Thyroid gland (tissue), 4 donors: ENCODE data around the gene PPM1L. TPM values are rescaled to one million over a fixed set of nuclear protein-coding genes. Genes with fewer than 3 reads are reported as not detected.
A peak's percentile ranks its signal among the peaks of the same experiment; 100 is the strongest.

Experiments used
- DNase-seq, 2 donors: peaks; one replicate each; pipeline ENCODE4 v3.0.0-alpha.2; 2019
- H3K27ac ChIP-seq, 3 donors: fragments of 200-600 bp; sonication (generic); 1 replicate in 2 of 3; 2 replicates in 1 of 3; pipeline ENCODE4 v1.5.1; 2016 to 2019; ENCODE audit warnings: mild to moderate bottlenecking in 1 of 3, moderate library complexity in 1 of 3
- H3K27me3 ChIP-seq: fragments of 200-600 bp; sonication (generic); one replicate; pipeline ENCODE4 v1.5.1; 2019
- H3K36me3 ChIP-seq, 2 donors: fragments of 200-600 bp; sonication (generic); one replicate each; pipeline ENCODE4 v1.5.1; 2016 to 2019
- H3K4me1 ChIP-seq, 2 donors: fragments of 200-600 bp; sonication (generic); one replicate each; pipeline ENCODE4 v1.5.1; 2017 to 2019
- H3K4me3 ChIP-seq, 3 donors: fragments of 200-600 bp; sonication (generic); replicated peaks in 1 of 3; 1 replicate in 2 of 3; 2 replicates in 1 of 3; pipeline ENCODE4 v1.5.1; 2016; ENCODE audit warnings: mild to moderate bottlenecking in 1 of 3
- H3K9me3 ChIP-seq: fragments of 200-600 bp; sonication (generic); one replicate; pipeline ENCODE4 v1.5.1; 2017
- POLR2A ChIP-seq, 2 donors: fragments of 450-650 bp; IDR thresholded peaks; one replicate each; pipeline ENCODE4 v1.6.1; 2017; ENCODE audit warnings: antibody characterized with exemption in 2 of 2, mild to moderate bottlenecking in 2 of 2, moderate library complexity in 1 of 2
- WGBS, 2 donors: methylation state at CpG; one replicate each; pipeline ENCODE4 v1.1.5; 2017; 5-methylcytosine and 5-hydroxymethylcytosine counted together
- intact Hi-C: fragments of 100-400 bp; cut with DNase I; formaldehyde crosslinking; loops from one replicate; pipeline ENCODE4 v1.15.1; 2023
- total RNA-seq, 4 donors: library from RNA; depleted of rRNA; stranded (reverse); fragments of >200 nt; gene quantifications; one replicate each; pipeline ENCODE4 v1.2.3, GENCODE V29; 2016
- TF ChIP-seq, protein P1 (sequence below), 6 experiments: fragments of 200-600 bp in 3 of 6; fragments of 450-650 bp in 3 of 6; sonication (generic) in 3 of 6; IDR thresholded peaks; one replicate each; pipeline ENCODE4 v1.5.1; 2016 to 2019; ENCODE audit warnings: antibody characterized with exemption in 6 of 6, mild to moderate bottlenecking in 2 of 6, inconsistent platforms in 1 of 6, moderate library complexity in 1 of 6

The PPM1L gene
- total RNA-seq, 4 donors from 2014 or later, result 47.2 to 77.4 (median 50.4) TPM

DNA sequence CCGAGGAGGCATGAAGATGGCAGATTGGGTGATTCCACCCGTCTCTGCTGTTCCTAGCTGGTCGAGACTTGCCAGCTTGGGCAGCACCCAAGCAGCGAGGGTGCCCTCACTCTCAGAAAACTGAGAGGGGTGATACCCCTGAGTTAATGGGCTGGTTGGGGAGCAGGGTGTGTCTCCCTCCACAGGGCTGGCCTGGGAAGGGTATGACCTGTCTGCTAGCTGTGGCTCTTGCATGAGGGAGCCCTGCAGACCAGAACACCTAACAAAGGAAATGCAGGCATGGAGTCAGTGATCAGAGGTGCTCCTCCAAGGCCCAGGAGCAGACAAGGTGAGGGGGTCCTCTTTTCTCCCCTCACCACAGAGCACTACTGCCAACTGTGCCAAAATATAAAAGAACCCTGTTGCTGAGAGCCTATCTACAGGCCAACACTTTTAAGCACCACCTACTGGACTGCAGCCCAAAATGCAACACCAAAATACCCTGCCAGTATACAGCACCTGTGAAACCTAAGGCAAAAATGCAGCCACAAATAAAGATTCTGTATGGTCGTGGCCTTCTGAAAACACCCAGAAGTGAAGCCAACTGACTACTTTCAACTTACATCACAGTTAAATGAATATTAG is 35.8 kb upstream of the PPM1L start:
- WGBS, 2 donors, result 83 to 87% methylated on average over 4 to 5 of the region's 5 CpGs
- no peak overlapping the region for H3K27ac ChIP-seq
- TF ChIP-seq, protein P1, sequence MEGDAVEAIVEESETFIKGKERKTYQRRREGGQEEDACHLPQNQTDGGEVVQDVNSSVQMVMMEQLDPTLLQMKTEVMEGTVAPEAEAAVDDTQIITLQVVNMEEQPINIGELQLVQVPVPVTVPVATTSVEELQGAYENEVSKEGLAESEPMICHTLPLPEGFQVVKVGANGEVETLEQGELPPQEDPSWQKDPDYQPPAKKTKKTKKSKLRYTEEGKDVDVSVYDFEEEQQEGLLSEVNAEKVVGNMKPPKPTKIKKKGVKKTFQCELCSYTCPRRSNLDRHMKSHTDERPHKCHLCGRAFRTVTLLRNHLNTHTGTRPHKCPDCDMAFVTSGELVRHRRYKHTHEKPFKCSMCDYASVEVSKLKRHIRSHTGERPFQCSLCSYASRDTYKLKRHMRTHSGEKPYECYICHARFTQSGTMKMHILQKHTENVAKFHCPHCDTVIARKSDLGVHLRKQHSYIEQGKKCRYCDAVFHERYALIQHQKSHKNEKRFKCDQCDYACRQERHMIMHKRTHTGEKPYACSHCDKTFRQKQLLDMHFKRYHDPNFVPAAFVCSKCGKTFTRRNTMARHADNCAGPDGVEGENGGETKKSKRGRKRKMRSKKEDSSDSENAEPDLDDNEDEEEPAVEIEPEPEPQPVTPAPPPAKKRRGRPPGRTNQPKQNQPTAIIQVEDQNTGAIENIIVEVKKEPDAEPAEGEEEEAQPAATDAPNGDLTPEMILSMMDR (IDR thresholded peaks at IDR 0.05), result peak in 1 of 6 experiments; percentile 12
- TF ChIP-seq POLR2A (IDR thresholded peaks at IDR 0.05), result no peak
- H3K27me3 ChIP-seq, result no peaks in the 10 kb centered on the region
- no peaks in the 10 kb centered on the region for H3K36me3 ChIP-seq
- no peak overlapping the region for H3K4me3 ChIP-seq
- intact Hi-C loops, result no loop called here
- DNase-seq, result peak; percentile 20 to 31
- no peaks in the 10 kb centered on the region for H3K4me1 ChIP-seq
- no peaks in the 10 kb centered on the region for H3K9me3 ChIP-seq

DNA sequence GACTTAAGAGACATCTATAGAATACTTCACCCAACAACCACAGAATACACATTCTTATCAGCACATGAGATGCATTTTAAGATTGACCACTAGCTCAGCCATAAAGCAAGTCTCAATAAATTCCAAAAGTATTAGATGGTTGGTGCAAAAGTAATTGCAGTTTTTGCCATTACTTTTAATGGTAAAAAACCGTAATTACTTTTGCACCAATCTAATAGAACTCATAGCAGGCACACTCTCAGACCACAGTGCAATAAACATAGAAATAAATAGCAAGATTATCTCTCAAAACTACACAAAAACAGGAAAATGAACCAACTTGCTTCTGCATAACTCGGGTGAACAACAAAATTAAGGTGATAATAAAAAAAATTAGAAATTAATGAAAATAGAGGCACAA is 33.7 kb upstream of the PPM1L start:
- no peak overlapping the region for H3K4me3 ChIP-seq
- intact Hi-C loops, result no loop called here
- DNase-seq, result no peak
- H3K9me3 ChIP-seq, result no peaks in the 10 kb centered on the region
- no peaks in the 10 kb centered on the region for H3K36me3 ChIP-seq
- H3K27ac ChIP-seq, result no peak overlapping the region
- no peaks in the 10 kb centered on the region for H3K27me3 ChIP-seq
- H3K4me1 ChIP-seq, result no peaks in the 10 kb centered on the region
- 89 to 90% methylated on average over 2 of the region's 2 CpGs for WGBS, 2 donors
- no peak for TF ChIP-seq POLR2A (IDR thresholded peaks at IDR 0.05)
- TF ChIP-seq, protein P1 (IDR thresholded peaks at IDR 0.05), result no peak

DNA sequence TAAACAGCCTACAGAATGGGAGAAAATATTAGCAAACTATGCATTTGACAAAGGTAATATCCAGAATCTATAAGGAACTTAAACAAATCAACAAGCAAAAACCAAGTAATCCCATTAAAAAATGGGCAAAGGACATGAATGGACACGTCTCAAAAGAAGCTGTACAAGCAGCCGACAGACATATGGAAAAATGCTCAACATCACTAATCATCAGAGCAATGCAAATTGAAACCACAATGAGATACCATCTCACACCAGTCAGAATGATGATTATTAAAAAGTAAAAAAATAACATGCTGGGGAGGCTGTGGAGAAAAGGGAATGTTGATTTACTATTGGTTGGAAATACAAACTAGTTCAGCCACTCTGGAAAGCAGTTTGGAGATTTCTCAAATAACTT is 30.7 kb upstream of the PPM1L start:
- Histone ChIP-seq H3K27ac (no peak overlapping the region), H3K27me3 (no peaks in the 10 kb centered on the region), H3K4me3 (no peak overlapping the region), H3K4me1 (no peaks in the 10 kb centered on the region), H3K9me3 (no peaks in the 10 kb centered on the region), H3K36me3 (no peaks in the 10 kb centered on the region)
- no peak for DNase-seq
- intact Hi-C loops, result no loop called here
- TF ChIP-seq, protein P1 (IDR thresholded peaks at IDR 0.05), result no peak
- TF ChIP-seq POLR2A (IDR thresholded peaks at IDR 0.05), result no peak
- WGBS, 2 donors, result 89 to 90% methylated on average over 2 of the region's 2 CpGs

DNA sequence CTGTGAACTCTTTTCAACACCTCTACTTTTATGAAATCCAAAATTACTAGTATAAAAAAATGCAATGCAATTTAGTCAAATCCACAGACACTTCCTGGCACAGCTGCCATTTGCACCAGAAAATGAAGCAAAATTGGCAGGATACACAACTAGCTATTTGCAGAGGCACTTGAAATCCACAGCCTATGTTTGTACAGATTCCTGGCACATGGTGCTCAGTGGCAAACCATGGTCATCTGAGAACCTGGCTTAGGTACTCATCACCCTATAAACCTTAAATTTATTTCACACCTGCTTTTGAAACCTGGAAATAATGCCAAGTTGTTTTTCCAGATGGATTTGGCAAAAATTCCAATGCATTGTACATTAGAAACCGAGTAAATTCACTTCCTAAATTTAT is 20.2 kb upstream of the PPM1L start:
- no peaks in the 10 kb centered on the region for H3K27me3 ChIP-seq
- H3K4me1 ChIP-seq, result peaks cover 0 to 6% of the 10 kb centered on the region in 2 donors
- H3K36me3 ChIP-seq, result no peaks in the 10 kb centered on the region
- WGBS, 2 donors, result 70 to 83% methylated on average over 1 of the region's 1 CpG
- no peak overlapping the region for H3K27ac ChIP-seq
- H3K4me3 ChIP-seq, result no peak overlapping the region
- TF ChIP-seq POLR2A (IDR thresholded peaks at IDR 0.05), result no peak
- TF ChIP-seq, protein P1 (IDR thresholded peaks at IDR 0.05), result peak in 1 of 6 experiments; percentile 4
- intact Hi-C loops, result no loop called here
- peak; percentile 20 to 39 for DNase-seq
- H3K9me3 ChIP-seq, result no peaks in the 10 kb centered on the region

DNA sequence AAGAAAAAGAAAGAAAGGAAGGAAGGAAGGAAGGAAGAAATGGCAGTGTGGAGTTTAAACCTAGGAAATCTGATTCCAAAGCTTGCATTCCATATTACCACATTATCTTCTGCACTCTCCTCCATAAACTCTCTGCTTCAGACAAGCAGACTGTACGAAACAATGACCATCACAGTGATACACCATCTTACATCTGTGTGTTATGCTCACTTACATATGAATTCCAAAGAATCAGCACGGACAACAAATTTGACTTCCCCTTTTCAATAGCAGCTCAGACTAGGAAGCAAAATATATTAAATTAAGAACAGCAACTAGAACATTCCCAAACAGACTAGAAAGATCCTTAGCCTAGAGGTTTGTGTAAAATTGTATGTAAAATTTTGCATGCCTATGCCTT is 18.0 kb upstream of the PPM1L start:
- no peak overlapping the region for H3K27ac ChIP-seq
- no peak for TF ChIP-seq POLR2A (IDR thresholded peaks at IDR 0.05)
- TF ChIP-seq, protein P1 (IDR thresholded peaks at IDR 0.05), result no peak
- no peaks in the 10 kb centered on the region for H3K9me3 ChIP-seq
- no peak overlapping the region for H3K4me3 ChIP-seq
- intact Hi-C loops, result no loop called here
- DNase-seq, result no peak
- H3K4me1 ChIP-seq, result peaks cover 0 to 6% of the 10 kb centered on the region in 2 donors
- no peaks in the 10 kb centered on the region for H3K27me3 ChIP-seq
- H3K36me3 ChIP-seq, result no peaks in the 10 kb centered on the region
- WGBS, 2 donors, result 81% methylated on average over 2 of the region's 2 CpGs
